Stromal cell of bone marrow (primary cell): ENCODE data around the gene SPG7.
A peak's percentile ranks its signal among the peaks of the same experiment; 100 is the strongest.

Experiments used
- DNase-seq: peaks from one replicate; pipeline ENCODE4 v3.0.0-alpha.2; 2012; ENCODE audit warnings: low read depth

SPG7 gene

GRCh38 chr16:89517128-89517527 lies 8.9 kb downstream of the SPG7 start:
- DNase-seq = no peak

GRCh38 chr16:89519881-89520280 lies 11.7 kb downstream of the SPG7 start:
- DNase-seq = no peak

GRCh38 chr16:89522287-89522686 lies 14.1 kb downstream of the SPG7 start:
- DNase-seq = no peak

- no peak for DNase-seq
Measured at GRCh38 chr16:89523680-89524344, 15.6 kb downstream of the SPG7 start.

GRCh38 chr16:89525146-89525913 lies 17.1 kb downstream of the SPG7 start:
- no peak for DNase-seq

GRCh38 chr16:89529097-89529496 lies 20.9 kb downstream of the SPG7 start:
- no peak for DNase-seq

GRCh38 chr16:89530401-89531381 lies 22.5 kb downstream of the SPG7 start:
- DNase-seq = no peak

GRCh38 chr16:89531821-89532526 lies 23.8 kb downstream of the SPG7 start:
- DNase-seq = no peak

- peak; percentile 12 for DNase-seq
Measured at GRCh38 chr16:89534252-89534756, 26.1 kb downstream of the SPG7 start.

GRCh38 chr16:89536371-89536770 lies 28.2 kb downstream of the SPG7 start:
- no peak for DNase-seq

GRCh38 chr16:89536886-89537548 lies 28.8 kb downstream of the SPG7 start:
- DNase-seq = no peak

GRCh38 chr16:89537549-89537925 lies 29.3 kb downstream of the SPG7 start:
- no peak for DNase-seq

GRCh38 chr16:89538286-89538685 lies 30.1 kb downstream of the SPG7 start:
- DNase-seq = no peak

GRCh38 chr16:89540557-89540956 lies 32.4 kb downstream of the SPG7 start:
- no peak for DNase-seq

GRCh38 chr16:89541792-89542191 lies 33.6 kb downstream of the SPG7 start:
- DNase-seq = no peak

GRCh38 chr16:89544113-89544512 lies 35.9 kb downstream of the SPG7 start:
- DNase-seq = no peak

- DNase-seq = no peak
Measured at GRCh38 chr16:89544713-89545043, 36.5 kb downstream of the SPG7 start.

GRCh38 chr16:89545044-89545830 lies 37.0 kb downstream of the SPG7 start:
- DNase-seq = no peak

GRCh38 chr16:89545831-89546574 lies 37.8 kb downstream of the SPG7 start:
- no peak for DNase-seq

GRCh38 chr16:89546781-89547180 lies 38.6 kb downstream of the SPG7 start:
- DNase-seq = no peak
